Stimulated activated effector memory CD8-positive, alpha-beta T cell treated with anti-CD3 and anti-CD28 coated beads, Interleukin-12 subunit alpha, Interleukin-12 subunit beta, amount 100 ng/mL, for 72 hours (primary cell): Measurements from ENCODE around the gene C2orf72.
"Not testable (repeated sequence)": the region's sequence is repeated elsewhere in the genome, so short reads cannot be mapped to it uniquely, and the experiment has no call there.

Source experiments
- ATAC-seq: fragments of 150-1000 bp; cut with Tn5 transposase; 2 replicates; pipeline ENCODE4 v1.10.0; 2021
- DNase-seq, 2 donors: peaks; one replicate each; pipeline ENCODE4 v3.0.0; 2021 to 2022; ENCODE audit warnings: low spot score in 2 of 2
- H3K27ac Mint-ChIP-seq: one replicate; pipeline ENCODE4 v1.8.0; 2022; ENCODE audit warnings: mild to moderate bottlenecking, mixed read lengths
- H3K36me3 Mint-ChIP-seq: one replicate; pipeline ENCODE4 v1.8.0; 2022; ENCODE audit warnings: mild to moderate bottlenecking, mixed read lengths
- H3K4me1 Mint-ChIP-seq: one replicate; pipeline ENCODE4 v1.8.0; 2022; ENCODE audit warnings: mixed read lengths
- H3K4me3 Mint-ChIP-seq: one replicate; pipeline ENCODE4 v1.8.0; 2022; ENCODE audit warnings: mild to moderate bottlenecking, mixed read lengths
- H3K9me3 Mint-ChIP-seq: one replicate; pipeline ENCODE4 v1.8.0; 2022; ENCODE audit warnings: mixed read lengths

C2orf72 gene

GRCh38 chr2:231007286-231008098, 29.8 kb upstream of the C2orf72 start:
- no peak for DNase-seq
- peaks cover 6% of the 10 kb centered on the region for H3K9me3 Mint-ChIP-seq
- no peak for ATAC-seq
- H3K36me3 Mint-ChIP-seq = peaks cover 13% of the 10 kb centered on the region
- no peak overlapping the region for H3K27ac Mint-ChIP-seq
- H3K4me1 Mint-ChIP-seq = peaks cover 10% of the 10 kb centered on the region
- H3K4me3 Mint-ChIP-seq = no peak overlapping the region

- DNase-seq = no peak
- peaks cover 10% of the 10 kb centered on the region for H3K4me1 Mint-ChIP-seq
- peak; percentile 16 for ATAC-seq
- H3K4me3 Mint-ChIP-seq = no peak overlapping the region
- H3K36me3 Mint-ChIP-seq = peaks cover 13% of the 10 kb centered on the region
- H3K9me3 Mint-ChIP-seq = peaks cover 6% of the 10 kb centered on the region
- no peak overlapping the region for H3K27ac Mint-ChIP-seq
Measured at GRCh38 chr2:231008131-231008530, 29.2 kb upstream of the C2orf72 start.

- Mint-ChIP-seq H3K27ac (no peak overlapping the region), H3K4me1 (peaks cover 10% of the 10 kb centered on the region), H3K4me3 (no peak overlapping the region), H3K9me3 (peaks cover 3% of the 10 kb centered on the region), H3K36me3 (peaks cover 13% of the 10 kb centered on the region)
- no peak for DNase-seq
- no peak for ATAC-seq
Measured at GRCh38 chr2:231009236-231009919, 27.9 kb upstream of the C2orf72 start.

- Mint-ChIP-seq H3K27ac (no peak overlapping the region), H3K4me3 (no peak overlapping the region), H3K36me3 (peaks cover 6% of the 10 kb centered on the region), H3K4me1 (peaks cover 5% of the 10 kb centered on the region), H3K9me3 (peaks cover 3% of the 10 kb centered on the region)
- no peak for DNase-seq
- ATAC-seq = no peak
Measured at GRCh38 chr2:231010201-231010730, 27.1 kb upstream of the C2orf72 start.

- Mint-ChIP-seq H3K36me3 (no peaks in the 10 kb centered on the region), H3K4me1 (no peaks in the 10 kb centered on the region), H3K27ac (no peak overlapping the region), H3K9me3 (no peaks in the 10 kb centered on the region), H3K4me3 (no peak overlapping the region)
- no peak for ATAC-seq
- DNase-seq = no peak
Measured at GRCh38 chr2:231011526-231011925, 25.8 kb upstream of the C2orf72 start.

GRCh38 chr2:231012463-231012862, 24.9 kb upstream of the C2orf72 start:
- H3K4me3 Mint-ChIP-seq = no peak overlapping the region
- no peaks in the 10 kb centered on the region for H3K4me1 Mint-ChIP-seq
- H3K36me3 Mint-ChIP-seq = no peaks in the 10 kb centered on the region
- no peaks in the 10 kb centered on the region for H3K9me3 Mint-ChIP-seq
- ATAC-seq (no peak), DNase-seq (no peak)
- no peak overlapping the region for H3K27ac Mint-ChIP-seq

GRCh38 chr2:231013820-231014219, 23.5 kb upstream of the C2orf72 start:
- H3K4me3 Mint-ChIP-seq = no peak overlapping the region
- no peaks in the 10 kb centered on the region for H3K4me1 Mint-ChIP-seq
- no peaks in the 10 kb centered on the region for H3K36me3 Mint-ChIP-seq
- no peak overlapping the region for H3K27ac Mint-ChIP-seq
- no peaks in the 10 kb centered on the region for H3K9me3 Mint-ChIP-seq
- DNase-seq (no peak), ATAC-seq (no peak)

- ATAC-seq = no peak
- H3K4me1 Mint-ChIP-seq = no peaks in the 10 kb centered on the region
- H3K9me3 Mint-ChIP-seq = no peaks in the 10 kb centered on the region
- no peak for DNase-seq
- no peaks in the 10 kb centered on the region for H3K36me3 Mint-ChIP-seq
- no peak overlapping the region for H3K27ac Mint-ChIP-seq
- H3K4me3 Mint-ChIP-seq = no peak overlapping the region
Measured at GRCh38 chr2:231015478-231015877, 21.8 kb upstream of the C2orf72 start.

- DNase-seq (no peak), ATAC-seq (no peak)
- Mint-ChIP-seq H3K4me1 (no peaks in the 10 kb centered on the region), H3K9me3 (no peaks in the 10 kb centered on the region), H3K4me3 (no peak overlapping the region), H3K36me3 (no peaks in the 10 kb centered on the region), H3K27ac (no peak overlapping the region)
Measured at GRCh38 chr2:231015926-231016325, 21.4 kb upstream of the C2orf72 start.

GRCh38 chr2:231016566-231017230, 20.6 kb upstream of the C2orf72 start:
- H3K27ac Mint-ChIP-seq = no peak overlapping the region
- no peaks in the 10 kb centered on the region for H3K9me3 Mint-ChIP-seq
- H3K36me3 Mint-ChIP-seq = no peaks in the 10 kb centered on the region
- no peak overlapping the region for H3K4me3 Mint-ChIP-seq
- no peaks in the 10 kb centered on the region for H3K4me1 Mint-ChIP-seq
- ATAC-seq = no peak
- no peak for DNase-seq

- no peaks in the 10 kb centered on the region for H3K4me1 Mint-ChIP-seq
- no peak for ATAC-seq
- H3K9me3 Mint-ChIP-seq = no peaks in the 10 kb centered on the region
- no peak for DNase-seq
- no peak overlapping the region for H3K4me3 Mint-ChIP-seq
- H3K36me3 Mint-ChIP-seq = no peaks in the 10 kb centered on the region
- no peak overlapping the region for H3K27ac Mint-ChIP-seq
Measured at GRCh38 chr2:231017231-231017598, 20.1 kb upstream of the C2orf72 start.

- H3K27ac Mint-ChIP-seq = no peak overlapping the region
Measured at GRCh38 chr2:231018184-231018583, 19.1 kb upstream of the C2orf72 start.

GRCh38 chr2:231025059-231025458, 12.3 kb upstream of the C2orf72 start:
- not testable (repeated sequence) for DNase-seq, H3K27ac Mint-ChIP-seq, H3K4me3 Mint-ChIP-seq, ATAC-seq, H3K4me1 Mint-ChIP-seq, H3K9me3 Mint-ChIP-seq, H3K36me3 Mint-ChIP-seq

More at GRCh38 chr2:231018184-231018583, 19.1 kb upstream of the C2orf72 start:
- no peaks in the 10 kb centered on the region for H3K4me1 Mint-ChIP-seq
- H3K9me3 Mint-ChIP-seq = no peaks in the 10 kb centered on the region
- no peaks in the 10 kb centered on the region for H3K36me3 Mint-ChIP-seq
- DNase-seq = no peak
- ATAC-seq = no peak
- H3K4me3 Mint-ChIP-seq = no peak overlapping the region

- no peak overlapping the region for H3K27ac Mint-ChIP-seq
- H3K36me3 Mint-ChIP-seq = no peaks in the 10 kb centered on the region
- DNase-seq = no peak
- no peak overlapping the region for H3K4me3 Mint-ChIP-seq
- H3K9me3 Mint-ChIP-seq = no peaks in the 10 kb centered on the region
- no peak for ATAC-seq
- H3K4me1 Mint-ChIP-seq = no peaks in the 10 kb centered on the region
Measured at GRCh38 chr2:231028889-231029288, 8.4 kb upstream of the C2orf72 start.

- H3K36me3 Mint-ChIP-seq = no peaks in the 10 kb centered on the region
Measured at GRCh38 chr2:231029563-231029962, 7.8 kb upstream of the C2orf72 start.

More at GRCh38 chr2:231029563-231029962, 7.8 kb upstream of the C2orf72 start:
- ATAC-seq = no peak
- Mint-ChIP-seq H3K4me3 (no peak overlapping the region), H3K4me1 (no peaks in the 10 kb centered on the region), H3K9me3 (no peaks in the 10 kb centered on the region), H3K27ac (no peak overlapping the region)
- DNase-seq = no peak
